Ovary (tissue), 9 donors: ENCODE measurements around the gene FBLN2. TPM values are rescaled to one million over a fixed set of nuclear protein-coding genes. Genes with fewer than 3 reads are reported as not detected.
A peak's percentile ranks its signal among the peaks of the same experiment; 100 is the strongest.

ENCODE experiments used
- DNase-seq, 5 donors: peaks; one replicate each; pipeline ENCODE4 v3.0.0-alpha.2; 2019 to 2020
- H3K27ac ChIP-seq, 2 donors: fragments of 200-600 bp; one replicate each; pipeline versions ENCODE4 v1.5.1 to v1.8.0; 2019 to 2022
- H3K27me3 ChIP-seq: fragments of 200-600 bp; one replicate; pipeline ENCODE4 v1.8.0; 2022
- H3K36me3 ChIP-seq: fragments of 200-600 bp; sonication (generic); one replicate; pipeline ENCODE4 v1.5.1; 2019
- H3K4me1 ChIP-seq: one replicate; pipeline ENCODE4 v1.8.1; 2013; ENCODE audit warnings: mild to moderate bottlenecking, moderate library complexity; ENCODE audit not compliant: insufficient read depth
- H3K4me3 ChIP-seq: fragments of 200-600 bp; sonication (generic); one replicate; pipeline ENCODE4 v1.5.1; 2017
- H3K9me3 ChIP-seq, 2 donors: fragments of 200-600 bp in 1 of 2; sonication (generic) in 1 of 2; one replicate each; pipeline versions ENCODE4 v1.5.1 to v1.8.1; 2013 to 2019; ENCODE audit warnings: mild to moderate bottlenecking in 1 of 2, moderate library complexity in 1 of 2
- EP300 ChIP-seq: sonication (generic); formaldehyde crosslinking; IDR thresholded peaks from one replicate; pipeline ENCODE4 v1.6.1; 2017; ENCODE audit warnings: antibody characterized with exemption
- POLR2A ChIP-seq: fragments of 450-650 bp; IDR thresholded peaks from one replicate; pipeline ENCODE4 v1.6.1; 2017; ENCODE audit warnings: antibody characterized with exemption, mild to moderate bottlenecking, moderate library complexity
- WGBS, 3 donors: extraction: QIAGEN DNeasy Blood & Tissue Kit in 1 of 3; methylation state at CpG; one replicate each; pipeline versions ENCODE4 v1.1.5 to v1.1.7; 2013 to 2017; 5-methylcytosine and 5-hydroxymethylcytosine counted together
- intact Hi-C, 4 donors: fragments of 100-400 bp; cut with DNase I; formaldehyde crosslinking; loops; one replicate each; pipeline versions ENCODE4 v1.11.0 to v1.15.1; 2022 to 2023
- polyA plus RNA-seq, 2 donors: library from polyadenylated mRNA; stranded (reverse); fragments of 200-250 nt in 1 of 2; fragments of 350-450 nt in 1 of 2; fragmentation: Illumina TruSeq in 1 of 2; extraction: RNeasy Lipid Tissue Mini Kit (QIAGEN cat#74804) in 1 of 2; gene quantifications; one replicate each; pipeline ENCODE4 v1.2.3, GENCODE V29; 2013 to 2014
- total RNA-seq, 7 donors: library from RNA; depleted of rRNA in 2 of 7; stranded (reverse); fragments of >200 nt in 2 of 7; fragmentation: NEBNext Ultra II Directional in 3 of 7; extraction: Animal tissue kit (Norgen Biotek cat#: 25700) in 3 of 7; gene quantifications; one replicate each; pipeline versions ENCODE4 v1.1.0 to v1.2.4, GENCODE V29; 2016 to 2023
- TF ChIP-seq, protein P1 (sequence below), 3 donors: fragments of 450-650 bp in 2 of 3; fragments of 200-600 bp in 1 of 3; IDR thresholded peaks; one replicate each; pipeline versions ENCODE4 v1.5.1 to v1.8.0; 2016 to 2022; ENCODE audit warnings: antibody characterized with exemption in 3 of 3, mild to moderate bottlenecking in 1 of 3
- donor health status: DM: no; HTN: no; CAD: no; lungs with moderate emphysema.
- donor health status: DM: no; HTN: no; CAD: no.
- donor health status: Bipolar disorder and iron deficiency.
- donor health status: DM: yes; HTN: yes; CAD: no.
- donor health status: DM: no; HTN: no; CAD: no.
- donor health status: DM: yes; HTN: yes; CAD: no.

Gene FBLN2
- total and polyA plus RNA-seq, 9 donors, result 4.0 to 18.2 (median 8.1) TPM

DNA sequence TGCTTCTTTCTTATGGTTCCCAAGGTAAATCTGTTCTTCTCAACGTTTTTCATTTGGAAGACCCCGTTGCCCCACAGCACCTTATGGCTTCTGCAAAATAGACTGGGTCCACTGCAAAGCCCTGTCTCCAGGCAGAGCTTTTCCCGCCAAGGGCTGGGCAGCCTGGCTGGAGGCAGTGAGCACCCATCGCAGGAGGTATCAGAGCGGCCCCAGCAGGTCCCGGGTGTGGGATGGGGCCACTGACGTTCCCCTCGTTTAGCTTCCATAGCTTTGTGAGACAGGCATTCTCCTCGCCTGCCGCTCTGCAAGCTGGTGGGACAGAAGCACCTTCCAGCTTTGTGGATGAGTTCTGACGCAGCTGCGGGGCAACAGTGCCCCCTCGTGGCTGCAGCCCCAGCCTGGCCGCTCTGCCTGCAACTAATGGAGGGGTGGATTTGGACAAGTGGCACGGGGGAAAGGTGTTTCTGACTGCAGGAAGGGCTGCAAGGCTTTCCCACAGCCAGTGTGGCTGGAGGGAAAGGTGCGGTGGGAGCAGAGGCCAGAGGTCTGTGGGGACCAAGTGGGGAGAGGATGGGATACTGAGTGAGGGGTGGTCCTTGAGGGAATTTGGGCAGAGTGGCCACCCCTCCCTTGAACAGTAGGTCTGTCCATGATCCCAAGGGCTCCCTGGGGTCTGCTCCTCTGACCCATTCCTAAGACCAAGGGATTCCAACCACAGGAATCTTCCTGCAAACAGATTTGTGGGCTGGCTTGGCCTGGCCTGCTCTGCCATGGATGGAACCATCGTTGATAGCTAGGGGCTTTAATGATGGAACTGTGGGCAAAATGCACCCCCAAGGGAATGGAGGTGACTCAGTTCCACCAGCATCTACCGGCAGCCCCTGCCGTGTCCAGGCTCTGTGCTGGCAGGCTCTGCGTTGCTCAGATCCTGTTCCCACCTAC is 99.4 kb downstream of the FBLN2 start:
- intact Hi-C loops, result loop anchor here in 3 of 4 donors (2.0 to 5.0 kb wide), 3 partner anchors 151 to 558 kb away; no protein-coding TSS in a partner anchor
- peak; percentile 67 to 89 (median 80) for DNase-seq
- Histone ChIP-seq H3K9me3 (no peaks in the 10 kb centered on the region), H3K36me3 (no peaks in the 10 kb centered on the region), H3K4me1 (peaks cover 3% of the 10 kb centered on the region), H3K27me3 (no peaks in the 10 kb centered on the region), H3K27ac (no peak overlapping the region), H3K4me3 (no peak overlapping the region)
- 5 to 10% (median 8%) methylated on average over 20 of the region's 20 CpGs for WGBS, 3 donors
- TF ChIP-seq EP300, result no peak
- TF ChIP-seq, protein P1, sequence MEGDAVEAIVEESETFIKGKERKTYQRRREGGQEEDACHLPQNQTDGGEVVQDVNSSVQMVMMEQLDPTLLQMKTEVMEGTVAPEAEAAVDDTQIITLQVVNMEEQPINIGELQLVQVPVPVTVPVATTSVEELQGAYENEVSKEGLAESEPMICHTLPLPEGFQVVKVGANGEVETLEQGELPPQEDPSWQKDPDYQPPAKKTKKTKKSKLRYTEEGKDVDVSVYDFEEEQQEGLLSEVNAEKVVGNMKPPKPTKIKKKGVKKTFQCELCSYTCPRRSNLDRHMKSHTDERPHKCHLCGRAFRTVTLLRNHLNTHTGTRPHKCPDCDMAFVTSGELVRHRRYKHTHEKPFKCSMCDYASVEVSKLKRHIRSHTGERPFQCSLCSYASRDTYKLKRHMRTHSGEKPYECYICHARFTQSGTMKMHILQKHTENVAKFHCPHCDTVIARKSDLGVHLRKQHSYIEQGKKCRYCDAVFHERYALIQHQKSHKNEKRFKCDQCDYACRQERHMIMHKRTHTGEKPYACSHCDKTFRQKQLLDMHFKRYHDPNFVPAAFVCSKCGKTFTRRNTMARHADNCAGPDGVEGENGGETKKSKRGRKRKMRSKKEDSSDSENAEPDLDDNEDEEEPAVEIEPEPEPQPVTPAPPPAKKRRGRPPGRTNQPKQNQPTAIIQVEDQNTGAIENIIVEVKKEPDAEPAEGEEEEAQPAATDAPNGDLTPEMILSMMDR (IDR thresholded peaks at IDR 0.05), result peak; percentile 77 to 86 (median 81)
- TF ChIP-seq POLR2A, result peak; percentile 17

DNA sequence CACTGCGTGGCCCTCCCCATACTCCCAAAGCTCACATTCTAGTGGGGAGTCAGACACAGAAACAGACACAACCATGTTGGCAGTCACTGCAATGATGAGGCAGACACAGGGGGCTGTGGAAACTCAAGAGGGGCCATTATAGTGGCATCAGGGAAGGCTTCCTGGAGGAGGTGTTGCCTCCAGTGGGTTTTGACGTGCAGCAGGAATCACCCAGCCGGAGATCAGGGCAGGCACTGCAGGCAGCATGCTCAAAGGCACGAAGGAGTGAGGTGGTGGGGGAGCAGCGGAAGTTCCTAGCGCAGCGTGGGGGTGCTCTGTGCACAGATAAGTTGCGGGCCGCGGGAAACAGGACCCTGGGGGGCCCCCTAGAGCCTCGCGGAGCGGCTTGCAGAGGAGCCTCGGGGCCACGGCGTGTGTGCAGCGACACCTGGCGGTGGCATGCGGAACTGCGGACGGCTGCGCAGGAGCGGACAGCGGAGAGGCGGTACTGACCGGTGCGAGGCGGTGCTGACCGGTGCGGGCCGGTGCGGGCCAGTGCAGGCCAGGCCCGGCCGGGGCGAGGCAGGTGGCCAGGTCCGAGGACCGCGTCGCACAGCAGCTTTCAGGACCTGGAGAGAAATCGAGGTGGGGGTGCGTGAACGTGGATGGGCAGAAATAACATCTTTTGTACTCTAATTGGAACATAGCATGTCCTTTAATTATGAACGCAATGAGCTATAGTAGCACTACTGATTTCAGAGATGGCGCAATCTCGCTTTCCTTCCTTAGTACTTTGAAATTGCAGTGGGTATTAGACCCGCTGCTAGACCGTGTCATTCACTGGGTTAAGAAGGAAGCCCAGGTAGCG is 101.5 kb downstream of the FBLN2 start:
- Histone ChIP-seq H3K27ac (no peak overlapping the region), H3K4me3 (no peak overlapping the region), H3K4me1 (peaks cover 3% of the 10 kb centered on the region), H3K9me3 (no peaks in the 10 kb centered on the region), H3K36me3 (no peaks in the 10 kb centered on the region), H3K27me3 (no peaks in the 10 kb centered on the region)
- DNase-seq, result peak; percentile 59 to 87 (median 72)
- intact Hi-C loops, result loop anchor here in 1 of 4 donors (5.0 kb wide), 1 partner anchor 153 kb away; no protein-coding TSS in a partner anchor
- 14 to 17% (median 14%) methylated on average over 48 of the region's 48 CpGs for WGBS, 3 donors
- TF ChIP-seq, protein P1 (IDR thresholded peaks at IDR 0.05), result peak; percentile 83 to 95 (median 91)
- TF ChIP-seq POLR2A, result no peak

DNA sequence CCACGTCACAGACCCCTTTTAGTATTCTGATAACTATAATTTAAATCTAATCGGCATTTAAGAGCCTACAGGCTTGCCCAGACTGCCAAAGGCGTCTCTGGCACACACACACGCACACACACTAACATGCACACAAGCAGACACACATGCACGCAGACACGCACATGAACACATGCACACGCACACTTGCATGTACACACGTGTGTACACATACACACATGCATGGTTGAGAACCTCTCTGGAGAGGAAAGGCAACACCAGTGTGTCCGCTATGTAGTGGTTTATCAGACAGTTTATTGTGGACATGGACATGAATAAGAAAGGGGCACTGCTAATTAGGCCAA is 102.1 kb downstream of the FBLN2 start:
- Histone ChIP-seq H3K9me3 (no peaks in the 10 kb centered on the region), H3K27me3 (no peaks in the 10 kb centered on the region), H3K27ac (no peak overlapping the region), H3K4me3 (no peak overlapping the region), H3K36me3 (no peaks in the 10 kb centered on the region), H3K4me1 (peaks cover 3% of the 10 kb centered on the region)
- TF ChIP-seq EP300, result no peak
- TF ChIP-seq, protein P1 (IDR thresholded peaks at IDR 0.05), result no peak
- intact Hi-C loops, result loop anchor here in 1 of 4 donors (5.0 kb wide), 1 partner anchor 154 kb away; no protein-coding TSS in a partner anchor
- DNase-seq, result no peak
- 88 to 91% (median 90%) methylated on average over 9 of the region's 9 CpGs for WGBS, 3 donors

DNA sequence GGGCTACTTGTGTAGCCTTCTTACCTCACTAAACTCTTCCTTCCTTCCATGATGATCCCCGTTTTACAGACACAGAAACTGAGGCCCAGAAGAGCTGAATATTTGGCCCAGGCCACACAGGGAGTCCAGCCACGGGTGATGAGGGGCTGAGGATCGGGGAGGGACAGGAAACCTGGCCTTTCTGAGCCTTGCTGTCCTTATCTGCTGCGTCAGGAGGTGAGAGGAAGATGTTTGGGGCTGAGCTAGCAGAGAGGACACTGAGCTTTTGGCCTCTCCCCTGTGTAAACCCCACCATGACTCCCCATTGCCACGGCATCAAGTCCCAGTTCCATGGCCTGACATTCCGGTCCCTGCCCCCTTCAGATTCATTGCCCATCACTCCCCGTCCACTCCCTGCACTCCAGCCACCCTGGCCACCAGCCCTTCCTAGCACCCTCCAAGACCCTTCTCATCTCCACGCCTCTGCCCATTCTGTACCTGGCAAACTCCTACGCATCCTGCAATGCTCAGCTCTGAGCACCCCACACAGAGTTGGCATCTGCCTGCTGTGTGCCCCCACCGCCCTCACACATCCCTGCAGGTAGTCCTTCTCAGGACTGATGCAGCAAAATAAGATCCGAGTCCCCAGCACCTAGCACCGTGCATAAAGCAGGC is 103.0 kb downstream of the FBLN2 start:
- TF ChIP-seq POLR2A (no peak), EP300 (no peak)
- TF ChIP-seq, protein P1 (IDR thresholded peaks at IDR 0.05), result no peak
- 89 to 94% (median 90%) methylated on average over 12 of the region's 12 CpGs for WGBS, 3 donors
- Histone ChIP-seq H3K4me3 (no peak overlapping the region), H3K36me3 (no peaks in the 10 kb centered on the region), H3K4me1 (peaks cover 3% of the 10 kb centered on the region), H3K27me3 (no peaks in the 10 kb centered on the region), H3K9me3 (no peaks in the 10 kb centered on the region), H3K27ac (no peak overlapping the region)
- intact Hi-C loops, result loop anchor here in 1 of 4 donors (5.0 kb wide), 1 partner anchor 155 kb away; no protein-coding TSS in a partner anchor
- DNase-seq, result no peak
